Stimulated activated naive B cell treated with anti-CD40 and anti-IgM and Interleukin-4, amounts not matched to agents 10 μg/mL and 1 μg/mL and 100 μg/mL, for 72 hours (primary cell): ENCODE measurements around the gene CFAP210.
A peak's percentile ranks its signal among the peaks of the same experiment; 100 is the strongest.
"Not testable (repeated sequence)": the region's sequence is repeated elsewhere in the genome, so short reads cannot be mapped to it uniquely, and the experiment has no call there.

Experiments used
- ATAC-seq, 2 donors: fragments of 150-1000 bp; cut with Tn5 transposase; replicated peaks; 2 replicates each; pipeline ENCODE4 v1.10.0; 2021; ENCODE audit warnings: moderate library complexity in 1 of 2
- DNase-seq: peaks from one replicate; pipeline ENCODE4 v3.0.0; 2021
- H3K27ac Mint-ChIP-seq: one replicate; pipeline ENCODE4 v1.8.0; 2022; ENCODE audit warnings: mild to moderate bottlenecking, mixed read lengths
- H3K27me3 Mint-ChIP-seq, 2 donors: one replicate each; pipeline ENCODE4 v1.8.0; 2022; ENCODE audit warnings: mixed read lengths in 2 of 2
- H3K36me3 Mint-ChIP-seq, 2 donors: one replicate each; pipeline ENCODE4 v1.8.0; 2022; ENCODE audit warnings: mixed read lengths in 2 of 2, mild to moderate bottlenecking in 1 of 2
- H3K4me1 Mint-ChIP-seq, 2 donors: one replicate each; pipeline ENCODE4 v1.8.0; 2022; ENCODE audit warnings: mixed read lengths in 2 of 2, mild to moderate bottlenecking in 1 of 2
- H3K4me3 Mint-ChIP-seq, 2 donors: one replicate each; pipeline ENCODE4 v1.8.0; 2022; ENCODE audit warnings: mild to moderate bottlenecking in 2 of 2, mixed read lengths in 2 of 2, moderate library complexity in 1 of 2
- H3K9me3 Mint-ChIP-seq, 2 donors: one replicate each; pipeline ENCODE4 v1.8.0; 2022; ENCODE audit warnings: mixed read lengths in 2 of 2, mild to moderate bottlenecking in 1 of 2

The CFAP210 gene

DNA sequence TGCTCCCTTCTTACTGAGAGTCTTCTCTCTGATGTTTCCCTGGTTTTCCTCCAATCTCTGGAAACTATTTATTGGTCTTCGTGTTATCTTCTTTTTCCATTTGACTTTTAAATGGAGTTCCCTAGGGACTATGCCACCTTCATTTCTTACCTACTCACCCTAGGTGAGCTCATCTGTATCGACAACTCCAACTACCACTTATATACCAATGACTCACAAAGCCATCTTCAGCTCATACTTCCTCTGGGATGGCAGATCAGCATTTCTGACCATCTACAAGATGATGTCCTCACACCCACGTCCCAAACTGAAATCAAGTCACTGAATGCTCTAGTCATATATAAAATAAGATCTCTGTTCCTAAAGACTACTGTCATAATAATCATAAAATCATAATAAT lies 40.6 kb downstream of the CFAP210 start:
- peaks cover 8 to 9% of the 10 kb centered on the region in 2 donors for H3K27me3 Mint-ChIP-seq
- no peak overlapping the region for H3K4me3 Mint-ChIP-seq
- no peaks in the 10 kb centered on the region for H3K9me3 Mint-ChIP-seq
- no peak for DNase-seq
- no peak overlapping the region for H3K27ac Mint-ChIP-seq
- ATAC-seq: peak in 1 of 2 donors; percentile 31
- no peaks in the 10 kb centered on the region for H3K36me3 Mint-ChIP-seq
- H3K4me1 Mint-ChIP-seq: peaks cover 3 to 4% of the 10 kb centered on the region in 2 donors

DNA sequence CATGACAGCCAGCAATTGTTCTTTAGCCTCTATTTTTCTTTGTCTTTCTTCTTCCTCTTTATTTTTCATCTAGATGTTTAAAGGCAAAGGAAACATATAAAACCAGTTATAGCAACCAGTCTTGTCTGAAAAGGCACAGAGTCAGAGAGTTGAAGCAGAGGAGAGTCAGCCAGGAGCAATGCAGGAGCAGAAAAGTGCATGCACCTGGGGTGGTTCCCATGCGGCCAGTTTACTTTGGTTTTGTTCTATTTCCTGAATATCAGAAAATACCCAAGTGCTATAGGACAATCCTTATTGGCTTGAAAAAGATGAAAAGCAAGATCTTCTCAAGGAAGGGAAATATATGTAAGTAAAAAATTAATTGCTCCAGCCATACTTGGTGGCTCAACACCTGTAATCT lies 44.9 kb downstream of the CFAP210 start:
- H3K27me3 Mint-ChIP-seq: peaks cover 3 to 9% of the 10 kb centered on the region in 2 donors
- H3K9me3 Mint-ChIP-seq: no peaks in the 10 kb centered on the region
- DNase-seq (no peak), ATAC-seq (no peak)
- H3K4me3 Mint-ChIP-seq: no peak overlapping the region
- H3K36me3 Mint-ChIP-seq: no peaks in the 10 kb centered on the region
- no peak overlapping the region for H3K27ac Mint-ChIP-seq
- peaks cover 0 to 3% of the 10 kb centered on the region in 2 donors for H3K4me1 Mint-ChIP-seq

- H3K36me3 Mint-ChIP-seq: no peaks in the 10 kb centered on the region
- H3K27me3 Mint-ChIP-seq: no peaks in the 10 kb centered on the region
- no peak overlapping the region for H3K27ac Mint-ChIP-seq
- no peaks in the 10 kb centered on the region for H3K4me1 Mint-ChIP-seq
- DNase-seq (no peak), ATAC-seq (no peak)
- no peaks in the 10 kb centered on the region for H3K9me3 Mint-ChIP-seq
- H3K4me3 Mint-ChIP-seq: no peak overlapping the region
Observed at GRCh38 chr2:169647496-169647895, 46.7 kb downstream of the CFAP210 start.

GRCh38 chr2:169644173-169644572 lies 50.0 kb downstream of the CFAP210 start:
- H3K9me3 Mint-ChIP-seq: no peaks in the 10 kb centered on the region
- no peaks in the 10 kb centered on the region for H3K4me1 Mint-ChIP-seq
- peaks cover 4 to 10% of the 10 kb centered on the region in 2 donors for H3K36me3 Mint-ChIP-seq
- DNase-seq (no peak), ATAC-seq (no peak)
- H3K4me3 Mint-ChIP-seq: no peak overlapping the region
- no peaks in the 10 kb centered on the region for H3K27me3 Mint-ChIP-seq
- H3K27ac Mint-ChIP-seq: no peak overlapping the region

GRCh38 chr2:169641464-169641863 lies 52.7 kb downstream of the CFAP210 start:
- no peak overlapping the region for H3K27ac Mint-ChIP-seq
- H3K4me1 Mint-ChIP-seq: no peaks in the 10 kb centered on the region
- H3K27me3 Mint-ChIP-seq: no peaks in the 10 kb centered on the region
- no peaks in the 10 kb centered on the region for H3K9me3 Mint-ChIP-seq
- ATAC-seq (no peak), DNase-seq (no peak)
- H3K36me3 Mint-ChIP-seq: peaks cover 6 to 13% of the 10 kb centered on the region in 2 donors
- H3K4me3 Mint-ChIP-seq: no peak overlapping the region

- ATAC-seq (no peak), DNase-seq (no peak)
- peaks cover 6 to 13% of the 10 kb centered on the region in 2 donors for H3K36me3 Mint-ChIP-seq
- no peaks in the 10 kb centered on the region for H3K9me3 Mint-ChIP-seq
- H3K27me3 Mint-ChIP-seq: no peaks in the 10 kb centered on the region
- H3K27ac Mint-ChIP-seq: no peak overlapping the region
- H3K4me1 Mint-ChIP-seq: no peaks in the 10 kb centered on the region
- H3K4me3 Mint-ChIP-seq: no peak overlapping the region
Observed at GRCh38 chr2:169640104-169640503, 54.1 kb downstream of the CFAP210 start.

DNA sequence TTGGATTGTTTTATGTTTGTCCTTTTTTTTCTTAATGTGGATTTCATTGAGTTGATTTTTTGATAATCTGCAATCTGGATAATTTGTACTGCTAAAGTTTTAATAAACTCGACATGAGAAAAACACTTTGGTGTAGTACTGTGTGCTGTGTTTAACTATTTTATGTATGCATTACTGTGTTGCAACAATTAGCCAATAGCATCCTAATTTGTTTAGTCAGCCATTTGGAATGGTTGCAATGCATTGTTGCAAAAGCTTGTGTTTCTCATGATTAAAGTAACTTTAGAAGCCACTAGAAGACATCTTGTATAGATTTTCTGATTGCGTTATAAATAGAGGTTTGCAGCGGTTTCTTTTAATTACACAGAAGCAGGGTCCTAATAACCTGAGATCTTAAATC lies 56.6 kb downstream of the CFAP210 start:
- no peaks in the 10 kb centered on the region for H3K27me3 Mint-ChIP-seq
- DNase-seq (no peak), ATAC-seq (no peak)
- H3K4me3 Mint-ChIP-seq: no peak overlapping the region
- H3K9me3 Mint-ChIP-seq: no peaks in the 10 kb centered on the region
- no peak overlapping the region for H3K27ac Mint-ChIP-seq
- no peaks in the 10 kb centered on the region for H3K4me1 Mint-ChIP-seq
- H3K36me3 Mint-ChIP-seq: peaks cover 18 to 26% of the 10 kb centered on the region in 2 donors

DNA sequence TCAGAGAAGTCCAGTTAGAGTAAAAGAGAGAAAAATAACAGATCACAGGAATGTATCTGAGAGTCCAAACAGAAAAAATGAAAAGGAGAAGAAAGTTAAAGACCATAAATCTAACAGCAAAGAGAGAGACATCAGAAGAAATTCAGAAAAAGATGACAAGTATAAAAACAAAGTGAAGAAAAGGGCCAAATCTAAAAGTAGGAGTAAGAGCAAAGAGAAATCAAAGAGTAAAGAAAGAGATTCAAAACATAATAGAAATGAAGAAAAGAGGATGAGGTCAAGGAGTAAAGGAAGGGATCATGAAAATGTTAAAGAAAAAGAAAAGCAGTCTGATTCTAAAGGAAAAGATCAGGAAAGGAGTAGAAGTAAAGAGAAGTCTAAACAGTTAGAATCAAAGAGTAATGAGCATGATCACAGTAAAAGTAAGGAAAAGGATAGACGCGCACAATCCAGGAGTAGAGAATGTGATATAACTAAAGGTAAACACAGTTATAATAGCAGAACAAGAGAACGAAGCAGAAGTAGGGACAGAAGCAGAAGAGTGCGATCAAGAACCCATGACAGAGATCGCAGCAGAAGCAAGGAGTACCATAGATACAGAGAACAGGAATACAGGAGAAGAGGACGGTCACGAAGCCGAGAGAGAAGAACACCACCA lies 57.6 kb downstream of the CFAP210 start:
- Mint-ChIP-seq H3K27me3 (no peaks in the 10 kb centered on the region), H3K4me1 (no peaks in the 10 kb centered on the region), H3K4me3 (no peak overlapping the region), H3K36me3 (peaks cover 19 to 26% of the 10 kb centered on the region in 2 donors), H3K27ac (no peak overlapping the region), H3K9me3 (no peaks in the 10 kb centered on the region)
- ATAC-seq (no peak), DNase-seq (no peak)

GRCh38 chr2:169625781-169626180 lies 68.4 kb downstream of the CFAP210 start:
- ATAC-seq (no peak), DNase-seq (no peak)
- H3K27ac Mint-ChIP-seq: no peak overlapping the region
- no peaks in the 10 kb centered on the region for H3K9me3 Mint-ChIP-seq
- H3K27me3 Mint-ChIP-seq: no peaks in the 10 kb centered on the region
- H3K36me3 Mint-ChIP-seq: peaks cover 20 to 49% of the 10 kb centered on the region in 2 donors
- H3K4me3 Mint-ChIP-seq: no peak overlapping the region
- no peaks in the 10 kb centered on the region for H3K4me1 Mint-ChIP-seq

DNA sequence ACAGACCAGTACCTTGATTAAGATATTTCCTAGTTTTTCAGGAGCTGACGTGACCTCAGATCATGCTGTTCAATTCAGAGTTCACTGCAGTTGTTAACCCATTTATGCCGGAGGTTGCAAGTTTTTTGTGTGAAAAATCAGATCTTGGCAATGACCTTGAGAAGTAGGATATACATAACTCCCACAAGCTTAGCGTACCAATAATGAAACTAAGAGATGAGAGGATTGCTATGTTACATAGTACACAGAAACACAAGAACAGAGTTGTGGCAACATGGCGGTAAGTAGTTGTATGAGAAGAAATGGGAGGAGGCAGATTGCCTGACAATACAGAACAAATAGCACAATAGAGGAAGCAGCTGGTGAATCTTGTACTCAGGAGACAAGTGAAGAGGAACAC lies 71.0 kb downstream of the CFAP210 start:
- Mint-ChIP-seq H3K9me3 (no peaks in the 10 kb centered on the region), H3K36me3 (peaks cover 39 to 61% of the 10 kb centered on the region in 2 donors), H3K4me1 (peaks cover 6 to 9% of the 10 kb centered on the region in 2 donors), H3K4me3 (no peak overlapping the region), H3K27me3 (no peaks in the 10 kb centered on the region), H3K27ac (no peak overlapping the region)
- ATAC-seq (no peak), DNase-seq (no peak)

DNA sequence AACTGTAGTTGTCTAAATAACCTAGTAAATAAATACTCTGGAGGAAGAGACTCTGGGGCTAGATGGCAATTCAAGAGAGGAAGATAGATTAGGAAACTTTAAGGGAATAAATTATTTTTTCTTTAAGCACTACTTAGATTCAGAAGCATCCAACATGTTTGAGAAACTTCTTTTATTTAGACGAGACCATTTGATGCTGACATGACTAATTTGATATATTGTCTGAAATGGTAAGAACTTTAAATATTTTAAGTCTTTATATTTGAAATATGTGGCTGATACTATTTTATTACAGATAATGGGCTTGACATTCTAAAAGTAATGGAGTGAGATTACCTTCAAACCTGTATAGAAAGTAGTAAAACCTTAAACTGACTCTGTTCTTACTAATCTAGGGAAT lies 73.7 kb downstream of the CFAP210 start:
- Mint-ChIP-seq H3K9me3 (peaks cover 3 to 5% of the 10 kb centered on the region in 2 donors), H3K4me3 (no peak overlapping the region), H3K36me3 (peaks cover 54 to 67% of the 10 kb centered on the region in 2 donors), H3K27me3 (no peaks in the 10 kb centered on the region), H3K4me1 (peaks cover 9 to 16% of the 10 kb centered on the region in 2 donors), H3K27ac (no peak overlapping the region)
- no peak for DNase-seq
- ATAC-seq: no peak

DNA sequence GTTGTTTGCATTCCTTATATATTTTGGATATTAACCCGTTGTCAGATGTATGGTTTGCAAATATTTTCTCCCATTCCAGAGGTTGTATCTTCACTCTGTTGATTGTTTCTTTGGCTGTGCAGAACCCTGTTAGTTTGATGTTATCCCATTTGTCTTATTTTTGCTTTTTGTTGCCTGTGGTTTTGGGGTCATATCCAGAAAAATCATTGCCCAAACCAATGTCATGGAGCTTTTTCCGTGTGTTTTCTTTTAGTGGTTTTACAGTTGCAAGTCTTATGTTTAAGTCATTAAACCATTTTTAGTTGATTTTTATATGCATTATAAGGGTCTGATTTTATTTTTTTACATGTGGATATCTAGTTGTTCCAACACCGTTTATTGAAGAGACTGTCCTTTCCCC lies 74.3 kb downstream of the CFAP210 start:
- ATAC-seq (no peak), DNase-seq (no peak)
- Mint-ChIP-seq H3K36me3 (peaks cover 56 to 69% of the 10 kb centered on the region in 2 donors), H3K9me3 (peaks cover 3 to 7% of the 10 kb centered on the region in 2 donors), H3K27ac (peak overlapping the region; percentile 38), H3K4me3 (no peak overlapping the region), H3K4me1 (peaks cover 9 to 16% of the 10 kb centered on the region in 2 donors), H3K27me3 (no peaks in the 10 kb centered on the region)

DNA sequence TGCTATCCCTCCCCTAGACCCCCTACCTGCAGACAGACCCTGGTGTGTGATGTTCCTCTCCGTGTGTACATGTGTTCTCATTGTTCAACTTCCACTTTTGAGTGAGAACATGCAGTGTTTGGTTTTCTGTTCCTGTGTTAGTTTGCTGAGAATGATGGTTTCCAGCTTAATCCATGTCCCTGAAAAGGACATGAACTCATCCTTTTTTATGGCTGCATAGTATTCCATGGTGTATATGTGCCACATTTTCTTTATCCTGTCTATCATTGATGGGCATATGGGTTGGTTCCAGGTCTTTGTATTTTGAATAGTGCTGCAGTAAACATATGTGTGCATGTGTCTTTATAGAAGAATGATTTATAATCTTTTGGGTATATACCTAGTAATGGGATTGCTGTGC lies 78.2 kb downstream of the CFAP210 start:
- H3K27ac Mint-ChIP-seq, H3K27me3 Mint-ChIP-seq, DNase-seq, H3K9me3 Mint-ChIP-seq, H3K4me3 Mint-ChIP-seq, ATAC-seq: not testable (repeated sequence)
- Mint-ChIP-seq H3K36me3 (peaks cover 66 to 79% of the 10 kb centered on the region in 2 donors), H3K4me1 (peaks cover 9 to 16% of the 10 kb centered on the region in 2 donors)

- no peak overlapping the region for H3K27ac Mint-ChIP-seq
- peaks cover 3 to 7% of the 10 kb centered on the region in 2 donors for H3K9me3 Mint-ChIP-seq
- DNase-seq (no peak), ATAC-seq (no peak)
- H3K4me3 Mint-ChIP-seq: no peak overlapping the region
- no peaks in the 10 kb centered on the region for H3K27me3 Mint-ChIP-seq
- H3K4me1 Mint-ChIP-seq: peaks cover 6 to 13% of the 10 kb centered on the region in 2 donors
- peaks cover 67 to 81% of the 10 kb centered on the region in 2 donors for H3K36me3 Mint-ChIP-seq
Observed at GRCh38 chr2:169613876-169614275, 80.3 kb downstream of the CFAP210 start.

- Mint-ChIP-seq H3K27ac (no peak overlapping the region), H3K27me3 (no peaks in the 10 kb centered on the region), H3K4me3 (no peak overlapping the region), H3K4me1 (no peaks in the 10 kb centered on the region), H3K9me3 (no peaks in the 10 kb centered on the region), H3K36me3 (peaks cover 41 to 49% of the 10 kb centered on the region in 2 donors)
- DNase-seq: no peak
- no peak for ATAC-seq
Observed at GRCh38 chr2:169609264-169609663, 84.9 kb downstream of the CFAP210 start.
